DOHH2 (cell line): ENCODE data around the gene CPLX3.
A peak's percentile ranks its signal among the peaks of the same experiment; 100 is the strongest.

Source experiments
- H3F3A ChIP-seq: fragments of 200-600 bp; sonication (generic), shearing (Covaris generic); 2 replicates; pipeline ENCODE4 v1.6.0; 2016; ENCODE audit warnings: antibody characterized with exemption, mild to moderate bottlenecking; ENCODE audit not compliant: control insufficient read depth, insufficient read depth
- H3K27ac ChIP-seq: fragments of 200-600 bp; sonication (generic); 2 replicates; pipeline ENCODE4 v1.5.1; 2014; ENCODE audit warnings: low read depth, mild to moderate bottlenecking, low read length, moderate library complexity
- H3K27me3 ChIP-seq: fragments of 200-600 bp; sonication (generic); 2 replicates; pipeline ENCODE4 v1.6.1; 2014; ENCODE audit warnings: mild to moderate bottlenecking, low read length, mixed read lengths; ENCODE audit not compliant: control insufficient read depth
- H3K36me3 ChIP-seq: fragments of 200-600 bp; sonication (generic); 2 replicates; pipeline ENCODE4 v1.6.1; 2014; ENCODE audit warnings: mild to moderate bottlenecking, low read length, moderate library complexity, mixed read lengths; ENCODE audit not compliant: control insufficient read depth
- H3K4me1 ChIP-seq: fragments of 200-600 bp; sonication (generic); 2 replicates; pipeline ENCODE4 v1.6.1; 2014; ENCODE audit warnings: mild to moderate bottlenecking, low read length, mixed read lengths; ENCODE audit not compliant: control insufficient read depth
- H3K4me2 ChIP-seq: fragments of 200-600 bp; sonication (generic); 2 replicates; pipeline ENCODE4 v1.6.0; 2014; ENCODE audit warnings: mild to moderate bottlenecking, low read length, moderate library complexity
- H3K4me3 ChIP-seq: fragments of 200-600 bp; sonication (generic); 2 replicates; pipeline ENCODE4 v1.5.1; 2014; ENCODE audit warnings: mild to moderate bottlenecking, low read length, mixed read lengths
- H3K79me2 ChIP-seq: fragments of 200-600 bp; sonication (generic); 2 replicates; pipeline ENCODE4 v1.6.1; 2014; ENCODE audit warnings: mild to moderate bottlenecking, low read length, mixed read lengths; ENCODE audit not compliant: control insufficient read depth
- H3K9me2 ChIP-seq: fragments of 200-600 bp; sonication (generic); replicated peaks from 2 replicates; pipeline ENCODE4 v1.6.1; 2014; ENCODE audit warnings: mild to moderate bottlenecking, low read length, mixed read lengths; ENCODE audit not compliant: control insufficient read depth
- H3K9me3 ChIP-seq: fragments of 200-600 bp; sonication (generic); 2 replicates; pipeline ENCODE4 v1.6.1; 2014; ENCODE audit warnings: antibody characterized with exemption, low read length, mixed read lengths; ENCODE audit not compliant: control insufficient read depth, insufficient read depth
- H4K20me1 ChIP-seq: fragments of 200-600 bp; sonication (generic); 2 replicates; pipeline ENCODE4 v1.6.0; 2014; ENCODE audit warnings: low read depth, mild to moderate bottlenecking, antibody characterized with exemption, low read length, moderate library complexity; ENCODE audit not compliant: control insufficient read depth, insufficient read depth
- EZH2phosphoT487 ChIP-seq: fragments of 200-600 bp; sonication (generic); IDR thresholded peaks from 2 replicates; pipeline ENCODE4 v1.6.1; 2017; ENCODE audit warnings: borderline replicate concordance, mild to moderate bottlenecking, antibody characterized with exemption, low read length, moderate library complexity, mixed read lengths
- TF ChIP-seq, protein P1 (sequence below): fragments of 200-600 bp; sonication (generic); IDR thresholded peaks from one replicate; pipeline ENCODE4 v1.5.1; 2014; ENCODE audit warnings: antibody characterized with exemption, mild to moderate bottlenecking, low read depth, low read length; ENCODE audit not compliant: poor library complexity, severe bottlenecking

CPLX3 gene, protein sequence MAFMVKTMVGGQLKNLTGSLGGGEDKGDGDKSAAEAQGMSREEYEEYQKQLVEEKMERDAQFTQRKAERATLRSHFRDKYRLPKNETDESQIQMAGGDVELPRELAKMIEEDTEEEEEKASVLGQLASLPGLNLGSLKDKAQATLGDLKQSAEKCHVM

GRCh38 chr15:74826364-74826819, at the start of gene CPLX3:
TSS of gene CPLX3 (plus strand) at chr15:74826627. CDS start at chr15:74826704, 77 bp downstream.
- peaks cover 14% of the 10 kb centered on the region for H3K4me1 ChIP-seq
- H3F3A ChIP-seq, result no peaks in the 10 kb centered on the region
- no peak within 1 kb of the TSS for H3K4me3 ChIP-seq
- TF ChIP-seq, protein P1, sequence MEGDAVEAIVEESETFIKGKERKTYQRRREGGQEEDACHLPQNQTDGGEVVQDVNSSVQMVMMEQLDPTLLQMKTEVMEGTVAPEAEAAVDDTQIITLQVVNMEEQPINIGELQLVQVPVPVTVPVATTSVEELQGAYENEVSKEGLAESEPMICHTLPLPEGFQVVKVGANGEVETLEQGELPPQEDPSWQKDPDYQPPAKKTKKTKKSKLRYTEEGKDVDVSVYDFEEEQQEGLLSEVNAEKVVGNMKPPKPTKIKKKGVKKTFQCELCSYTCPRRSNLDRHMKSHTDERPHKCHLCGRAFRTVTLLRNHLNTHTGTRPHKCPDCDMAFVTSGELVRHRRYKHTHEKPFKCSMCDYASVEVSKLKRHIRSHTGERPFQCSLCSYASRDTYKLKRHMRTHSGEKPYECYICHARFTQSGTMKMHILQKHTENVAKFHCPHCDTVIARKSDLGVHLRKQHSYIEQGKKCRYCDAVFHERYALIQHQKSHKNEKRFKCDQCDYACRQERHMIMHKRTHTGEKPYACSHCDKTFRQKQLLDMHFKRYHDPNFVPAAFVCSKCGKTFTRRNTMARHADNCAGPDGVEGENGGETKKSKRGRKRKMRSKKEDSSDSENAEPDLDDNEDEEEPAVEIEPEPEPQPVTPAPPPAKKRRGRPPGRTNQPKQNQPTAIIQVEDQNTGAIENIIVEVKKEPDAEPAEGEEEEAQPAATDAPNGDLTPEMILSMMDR, result no peak
- TF ChIP-seq EZH2phosphoT487, result no peak
- H3K27me3 ChIP-seq, result peaks cover 20% of the 10 kb centered on the region
- no peaks in the 10 kb centered on the region for H3K9me3 ChIP-seq
- H4K20me1 ChIP-seq, result no peaks in the 10 kb centered on the region
- H3K9me2 ChIP-seq, result no peaks in the 10 kb centered on the region
- no peaks in the 10 kb centered on the region for H3K36me3 ChIP-seq
- no peaks in the 10 kb centered on the region for H3K79me2 ChIP-seq
- no peak within 1 kb of the TSS for H3K27ac ChIP-seq
- no peak within 1 kb of the TSS for H3K4me2 ChIP-seq

DNA sequence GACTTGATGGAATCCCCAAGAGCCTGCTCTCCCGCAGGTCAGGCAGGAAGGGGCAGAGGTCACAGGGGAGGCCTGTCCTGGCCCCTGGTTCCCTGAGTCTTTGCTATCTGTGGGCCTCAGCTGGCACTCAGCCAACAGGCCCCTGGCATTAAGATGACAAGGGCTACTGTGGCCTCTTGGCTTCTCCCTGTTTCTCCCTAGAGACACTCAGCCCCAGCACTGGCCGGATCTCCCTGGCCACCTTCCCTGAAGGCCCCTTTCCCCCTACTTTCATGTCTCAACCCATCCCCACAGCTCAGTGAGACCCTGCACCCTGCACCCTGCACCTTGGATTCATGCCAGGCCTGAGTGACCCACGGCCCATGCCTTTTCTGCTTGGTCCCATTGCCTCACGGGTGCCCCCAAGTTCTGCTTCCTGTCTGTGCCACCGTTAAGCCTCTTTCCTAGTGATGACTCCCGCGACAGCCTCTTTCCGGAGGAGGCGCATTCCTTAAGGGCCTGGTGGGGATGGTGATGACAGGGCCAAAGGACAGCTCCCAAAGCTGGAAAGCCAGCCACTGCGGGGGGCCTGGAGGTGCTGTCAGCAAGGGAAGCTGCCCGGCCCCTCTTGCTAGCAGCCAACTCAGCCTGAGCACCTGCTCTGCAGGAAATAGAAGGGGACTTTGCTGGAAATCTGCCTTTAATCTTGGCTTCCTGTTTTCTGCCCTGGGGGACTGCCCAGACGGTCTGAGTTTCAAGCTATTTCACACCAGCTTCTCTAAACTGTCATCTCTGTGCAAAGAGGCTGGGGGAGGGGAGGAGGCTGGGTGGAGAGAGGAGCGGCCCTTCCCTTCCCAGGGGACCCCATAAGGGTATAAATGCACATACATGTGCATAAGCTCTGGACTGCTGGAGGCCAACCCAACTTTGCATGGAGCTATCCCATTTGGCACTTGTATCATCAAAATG, 49.3 kb upstream of the CPLX3 start:
- H4K20me1 ChIP-seq, result no peaks in the 10 kb centered on the region
- H3F3A ChIP-seq, result peaks cover 48% of the 10 kb centered on the region
- peak overlapping the region; percentile 93 for H3K4me2 ChIP-seq
- peaks cover 9% of the 10 kb centered on the region; the same call in 1 of the 2 replicates for H3K36me3 ChIP-seq
- no peaks in the 10 kb centered on the region for H3K27me3 ChIP-seq
- TF ChIP-seq, protein P1, result no peak
- no peak for TF ChIP-seq EZH2phosphoT487
- H3K4me1 ChIP-seq, result peaks cover 95% of the 10 kb centered on the region
- peak overlapping the region; percentile 70 for H3K4me3 ChIP-seq
- no peaks in the 10 kb centered on the region for H3K9me2 ChIP-seq
- H3K79me2 ChIP-seq, result peaks cover 56% of the 10 kb centered on the region
- peak overlapping the region; percentile 99 for H3K27ac ChIP-seq
- no peaks in the 10 kb centered on the region for H3K9me3 ChIP-seq

DNA sequence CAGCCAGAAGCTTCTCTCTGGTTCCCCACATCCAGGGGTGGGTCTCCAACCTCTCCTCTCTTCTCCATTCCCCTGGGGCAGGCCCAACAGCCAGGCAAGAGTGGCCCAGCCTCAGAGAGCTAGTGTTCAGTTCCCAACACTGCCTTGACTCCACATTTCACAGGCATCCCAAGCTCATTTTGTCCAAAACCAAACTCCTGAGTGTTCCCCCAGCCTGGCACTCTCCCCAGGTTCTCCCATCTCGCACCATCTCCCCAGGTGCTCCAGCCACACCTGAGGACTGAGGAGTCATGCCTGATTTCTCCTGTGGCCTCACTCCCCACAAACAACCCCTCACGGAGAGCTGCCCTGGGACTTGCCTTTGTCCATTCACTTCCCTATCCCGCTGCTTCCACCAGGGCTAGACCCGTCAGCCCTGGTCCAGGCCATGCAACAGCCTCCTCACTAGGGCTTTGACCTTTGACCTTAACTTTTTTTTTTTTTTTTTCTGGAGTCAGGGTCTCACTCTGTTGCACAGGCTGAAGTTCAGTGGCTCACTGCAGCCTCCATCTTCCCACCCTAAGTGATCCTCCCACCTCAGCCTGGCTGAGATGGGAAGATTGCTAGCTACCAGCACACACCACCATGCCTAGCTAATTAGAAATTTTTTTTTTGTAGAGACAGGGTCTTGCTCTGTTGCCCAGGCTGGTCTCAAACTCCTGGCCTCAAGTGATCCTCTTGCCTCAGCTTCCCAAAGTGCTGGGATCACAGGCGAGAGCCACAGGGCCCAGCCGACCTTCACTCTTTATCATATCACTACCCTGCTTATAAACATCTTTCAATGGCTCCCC, 48.4 kb upstream of the CPLX3 start:
- H3K27ac ChIP-seq, result peak overlapping the region; percentile 99
- H3K9me2 ChIP-seq, result no peaks in the 10 kb centered on the region
- H3K27me3 ChIP-seq, result no peaks in the 10 kb centered on the region
- H3K4me1 ChIP-seq, result peaks cover 87% of the 10 kb centered on the region
- peak overlapping the region; percentile 93 for H3K4me2 ChIP-seq
- H3K79me2 ChIP-seq, result peaks cover 62% of the 10 kb centered on the region
- TF ChIP-seq, protein P1, result no peak
- no peak for TF ChIP-seq EZH2phosphoT487
- H3K9me3 ChIP-seq, result no peaks in the 10 kb centered on the region
- peaks cover 15% of the 10 kb centered on the region for H3K36me3 ChIP-seq
- H3K4me3 ChIP-seq, result peak overlapping the region; percentile 70
- H4K20me1 ChIP-seq, result no peaks in the 10 kb centered on the region
- H3F3A ChIP-seq, result peaks cover 49% of the 10 kb centered on the region
